GM12864 (cell line): ENCODE measurements around the gene PRDX5.

Source experiments
- DNase-seq: peaks from one replicate; pipeline ENCODE4 v3.0.0-alpha.2; 2011; ENCODE audit warnings: low read depth
- H3K4me3 ChIP-seq: 2 replicates; pipeline ENCODE4 v1.5.1; 2011; ENCODE audit warnings: mild to moderate bottlenecking, low read depth, low read length, control low read depth
- TF ChIP-seq, protein P1 (sequence below): IDR thresholded peaks from 2 replicates; pipeline ENCODE4 v1.5.1; 2011; ENCODE audit warnings: low read depth, mild to moderate bottlenecking, moderate library complexity, low read length, control low read depth, inconsistent platforms; ENCODE audit errors: missing control alignments

PRDX5 gene

DNA sequence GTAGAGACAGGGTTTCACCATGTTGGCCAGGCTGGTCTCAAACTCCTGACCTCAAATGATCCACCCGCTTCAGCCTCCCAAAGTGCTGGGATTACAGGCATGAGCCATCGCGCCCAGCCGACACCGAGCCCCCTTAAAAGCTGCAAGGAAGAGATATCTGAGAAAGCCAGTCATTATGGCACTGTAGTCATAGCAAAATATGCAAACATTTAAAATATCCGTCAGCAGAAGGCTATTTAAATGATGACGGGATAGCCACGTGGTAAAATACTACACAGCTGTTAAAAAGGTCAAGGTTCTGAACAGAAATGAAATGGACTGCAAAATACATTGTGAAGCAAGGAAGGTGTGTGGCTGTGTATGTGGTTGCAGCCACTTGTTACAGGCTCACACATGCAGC, 15.6 kb downstream of the PRDX5 start:
- TF ChIP-seq, protein P1, sequence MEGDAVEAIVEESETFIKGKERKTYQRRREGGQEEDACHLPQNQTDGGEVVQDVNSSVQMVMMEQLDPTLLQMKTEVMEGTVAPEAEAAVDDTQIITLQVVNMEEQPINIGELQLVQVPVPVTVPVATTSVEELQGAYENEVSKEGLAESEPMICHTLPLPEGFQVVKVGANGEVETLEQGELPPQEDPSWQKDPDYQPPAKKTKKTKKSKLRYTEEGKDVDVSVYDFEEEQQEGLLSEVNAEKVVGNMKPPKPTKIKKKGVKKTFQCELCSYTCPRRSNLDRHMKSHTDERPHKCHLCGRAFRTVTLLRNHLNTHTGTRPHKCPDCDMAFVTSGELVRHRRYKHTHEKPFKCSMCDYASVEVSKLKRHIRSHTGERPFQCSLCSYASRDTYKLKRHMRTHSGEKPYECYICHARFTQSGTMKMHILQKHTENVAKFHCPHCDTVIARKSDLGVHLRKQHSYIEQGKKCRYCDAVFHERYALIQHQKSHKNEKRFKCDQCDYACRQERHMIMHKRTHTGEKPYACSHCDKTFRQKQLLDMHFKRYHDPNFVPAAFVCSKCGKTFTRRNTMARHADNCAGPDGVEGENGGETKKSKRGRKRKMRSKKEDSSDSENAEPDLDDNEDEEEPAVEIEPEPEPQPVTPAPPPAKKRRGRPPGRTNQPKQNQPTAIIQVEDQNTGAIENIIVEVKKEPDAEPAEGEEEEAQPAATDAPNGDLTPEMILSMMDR = no peak
- DNase-seq = no peak
- no peak overlapping the region for H3K4me3 ChIP-seq

DNA sequence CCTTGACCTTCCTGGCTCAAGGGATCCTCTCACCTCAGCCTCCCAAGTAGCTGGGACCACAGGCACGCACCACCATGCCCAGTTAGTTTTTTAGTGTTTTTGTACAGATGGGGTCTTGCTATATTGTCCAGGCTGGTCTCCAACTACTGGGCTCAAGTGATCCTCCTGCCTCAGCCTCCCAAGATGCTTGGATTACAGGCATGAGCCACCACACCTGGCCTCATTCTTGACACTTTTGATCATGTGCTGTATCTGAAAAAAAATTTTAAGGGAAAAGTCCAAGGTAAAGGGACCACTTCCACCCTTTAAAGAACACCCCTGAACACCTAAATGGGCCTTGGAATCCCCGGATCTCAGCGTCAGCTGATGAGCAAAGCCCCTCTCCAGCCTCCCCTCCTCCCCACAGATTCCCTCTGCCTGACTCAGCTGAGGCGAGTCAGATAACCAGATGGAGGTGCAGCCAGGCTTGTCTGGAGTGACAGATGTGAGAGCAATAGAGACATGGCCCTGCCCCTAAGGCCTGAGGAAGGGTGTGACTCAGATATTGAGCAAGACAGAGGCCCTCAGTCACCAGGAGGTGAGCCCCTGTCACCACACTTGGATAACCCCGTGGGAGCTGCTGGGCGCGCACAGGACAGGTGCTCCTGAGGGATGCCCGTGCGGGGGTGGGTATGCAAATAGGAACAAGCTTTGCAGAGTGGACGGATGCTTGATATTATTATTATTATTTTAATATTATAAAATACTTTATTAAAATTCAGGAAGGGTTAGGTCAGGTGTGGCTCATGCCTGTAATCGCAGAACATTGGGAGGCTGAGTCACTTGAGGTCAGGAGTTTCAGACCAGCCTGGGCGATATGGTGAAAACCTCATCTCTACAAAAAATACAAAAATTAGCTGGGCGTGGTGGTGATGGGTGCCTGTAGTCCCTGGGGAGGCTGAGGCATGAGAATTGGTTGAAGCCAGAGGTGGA, 17.1 kb downstream of the PRDX5 start:
- no peak overlapping the region for H3K4me3 ChIP-seq
- TF ChIP-seq, protein P1 = no peak
- peak; percentile 80 for DNase-seq

DNA sequence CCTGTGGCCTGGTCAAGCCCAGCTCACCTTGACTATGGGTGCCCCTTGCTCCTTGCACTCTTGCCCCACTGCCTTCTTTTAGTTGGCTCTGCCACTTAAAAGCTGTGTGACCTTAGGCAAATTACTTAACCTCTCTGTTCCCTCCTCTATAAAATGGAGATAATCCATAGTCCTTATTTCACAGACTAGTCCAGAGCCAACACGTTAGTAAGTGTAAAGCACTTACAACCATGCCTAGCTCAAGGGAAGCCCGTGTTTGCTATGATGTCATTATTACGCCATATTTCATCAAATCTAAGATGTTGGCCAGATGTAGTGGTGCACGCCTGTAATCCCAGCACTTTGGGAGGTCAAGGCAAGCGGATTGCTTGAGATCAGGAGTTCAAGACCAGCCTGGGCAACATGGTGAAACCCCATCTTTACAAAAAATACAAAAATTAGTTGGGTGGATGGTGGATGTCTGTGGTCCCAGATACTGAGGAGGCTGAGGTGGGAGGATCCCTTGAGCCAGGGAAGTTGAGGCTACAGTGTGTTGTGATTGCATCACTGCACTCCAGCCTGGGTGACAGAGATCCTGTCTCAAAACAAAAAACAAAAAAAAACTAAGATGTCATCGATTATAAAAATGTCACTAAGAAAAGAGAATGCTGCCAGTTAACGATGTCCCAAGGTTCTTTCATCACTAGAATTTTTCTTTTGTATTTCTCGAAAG, 19.8 kb downstream of the PRDX5 start:
- TF ChIP-seq, protein P1 = no peak
- no peak overlapping the region for H3K4me3 ChIP-seq
- DNase-seq = no peak

DNA sequence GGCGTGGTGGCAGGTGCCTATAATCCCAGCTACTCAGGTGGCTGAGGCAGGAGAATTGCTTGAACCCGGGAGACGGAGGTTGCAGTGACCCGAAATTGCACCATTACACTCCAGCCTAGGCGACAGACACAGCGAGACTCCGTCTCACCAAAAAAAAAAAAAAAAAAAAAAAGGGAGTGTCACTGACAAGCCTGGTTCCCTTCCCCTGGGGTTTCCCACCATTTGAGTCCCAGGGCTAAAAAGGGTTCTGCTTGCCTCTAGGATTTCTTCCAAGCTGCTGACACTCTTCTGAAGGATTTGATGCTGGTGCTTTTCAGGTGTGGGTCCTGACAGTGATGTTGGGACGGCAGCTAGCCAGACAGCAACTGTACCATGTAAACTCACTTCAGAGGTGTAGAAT, 20.8 kb downstream of the PRDX5 start:
- TF ChIP-seq, protein P1 = no peak
- H3K4me3 ChIP-seq = no peak overlapping the region; the same call in 1 of the 2 replicates
- DNase-seq = no peak

DNA sequence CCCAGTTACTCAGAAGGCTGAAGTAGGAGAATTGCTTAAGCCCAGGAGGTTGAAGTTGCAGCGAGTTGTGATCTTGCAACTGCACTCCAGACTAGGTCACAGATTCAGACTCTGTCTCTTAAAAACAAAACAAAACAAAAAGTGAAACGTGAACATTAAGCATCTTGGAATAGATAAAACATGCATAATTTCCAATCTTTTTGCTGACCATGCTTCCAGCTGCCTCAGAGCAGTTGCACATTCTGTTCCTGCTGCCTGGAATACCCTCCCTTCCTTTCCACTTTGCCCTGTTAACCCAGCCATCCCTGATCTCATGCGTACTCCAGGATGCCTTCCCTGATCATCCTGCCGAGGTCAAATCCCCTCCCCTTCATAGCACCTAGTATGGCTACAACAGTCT, 21.4 kb downstream of the PRDX5 start:
- peak overlapping the region; percentile 62 for H3K4me3 ChIP-seq
- DNase-seq = no peak
- TF ChIP-seq, protein P1 = no peak

DNA sequence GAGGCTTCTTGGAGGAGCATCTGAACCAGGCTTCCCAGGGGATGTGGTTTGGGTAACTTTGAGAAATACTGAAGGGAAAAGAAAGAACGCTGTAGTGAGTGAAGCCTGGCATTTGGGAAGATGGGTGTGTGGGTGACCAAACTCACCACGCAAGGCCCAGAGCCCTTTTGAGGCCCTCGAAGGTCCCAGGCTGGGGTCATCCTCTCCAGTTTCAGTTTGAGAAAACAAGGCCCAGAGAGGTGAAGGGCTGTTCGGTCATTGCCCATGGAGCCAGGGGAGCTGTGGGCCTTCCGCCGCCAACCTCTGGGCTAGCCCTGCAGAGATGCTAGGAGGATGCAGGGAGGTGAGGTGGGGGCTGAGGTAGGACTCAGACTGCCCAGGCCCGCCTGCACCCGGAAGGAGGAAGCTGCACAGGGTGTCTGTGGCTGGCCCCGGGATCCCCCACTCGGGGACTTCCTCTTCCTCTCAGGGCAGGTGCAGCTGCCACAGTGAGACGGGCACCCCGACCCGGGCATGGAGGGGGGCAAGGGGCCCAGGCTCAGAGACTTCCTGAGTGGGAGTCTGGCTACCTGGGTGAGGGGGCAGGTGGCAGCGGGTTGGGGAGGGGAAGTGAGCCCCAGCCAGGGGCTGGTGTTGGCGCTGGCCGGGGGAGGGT, 22.0 kb downstream of the PRDX5 start, which contains the start of gene CCDC88B:
TSS of gene CCDC88B (plus strand) at position 451 of the 655 bp plus-strand sequence. CDS start at position 514, 63 bp downstream.
- peak within 1 kb of the TSS; percentile 62 for H3K4me3 ChIP-seq
- TF ChIP-seq, protein P1 = no peak
- DNase-seq = peak; percentile 50
